ENCODE measurements around the gene ZNF185. TPM values are rescaled to one million over a fixed set of nuclear protein-coding genes. Genes with fewer than 3 reads are reported as not detected.

Gene ZNF185
- total RNA-seq, 2 donors from 2014 or later: 13.5 to 20.7 TPM

DNA sequence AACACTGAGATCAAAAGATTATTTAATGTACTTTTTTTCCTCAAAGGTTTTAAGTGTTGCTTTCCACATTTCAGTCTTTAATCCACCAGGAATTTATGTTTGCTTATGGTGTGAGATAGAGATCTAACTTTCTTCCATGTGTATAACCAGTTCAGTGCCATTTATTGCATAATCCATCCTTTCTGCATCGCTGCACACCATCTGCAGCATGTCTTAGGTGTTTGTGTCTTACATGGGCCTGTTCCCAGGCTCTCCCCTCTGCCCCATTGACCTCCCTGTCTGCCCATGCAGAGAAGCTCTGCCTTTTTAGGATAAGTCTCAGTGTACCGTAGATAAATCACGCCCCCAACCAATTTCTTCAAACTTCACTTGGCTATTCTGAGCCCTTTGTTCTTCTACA lies 36.8 kb upstream of the ZNF185 start:
- H3K27ac Mint-ChIP-seq: no peak overlapping the region
- H3K27ac ChIP-seq (ENCODE audit: low read depth, low read length): no peak overlapping the region
- no peaks in the 10 kb centered on the region for H3K27me3 ChIP-seq (ENCODE audit: control insufficient read depth, insufficient read depth, low read length, poor library complexity, severe bottlenecking)
- H3K4me3 ChIP-seq (ENCODE audit: low read length): no peak overlapping the region
- peaks cover 45% of the 10 kb centered on the region for H3K9me3 Mint-ChIP-seq
- H3K4me1 ChIP-seq (ENCODE audit: control insufficient read depth, insufficient read depth, low read length): no peaks in the 10 kb centered on the region
- peaks cover 36% of the 10 kb centered on the region for H3K36me3 ChIP-seq (ENCODE audit: control insufficient read depth, insufficient read depth, low read length)
- 82 to 100% methylated on average over 1 to 3 of the region's 3 CpGs for WGBS, 2 experiments (ENCODE audit: insufficient coverage in 1 of 2, insufficient read length in 1 of 2)
- TF ChIP-seq, protein P1, sequence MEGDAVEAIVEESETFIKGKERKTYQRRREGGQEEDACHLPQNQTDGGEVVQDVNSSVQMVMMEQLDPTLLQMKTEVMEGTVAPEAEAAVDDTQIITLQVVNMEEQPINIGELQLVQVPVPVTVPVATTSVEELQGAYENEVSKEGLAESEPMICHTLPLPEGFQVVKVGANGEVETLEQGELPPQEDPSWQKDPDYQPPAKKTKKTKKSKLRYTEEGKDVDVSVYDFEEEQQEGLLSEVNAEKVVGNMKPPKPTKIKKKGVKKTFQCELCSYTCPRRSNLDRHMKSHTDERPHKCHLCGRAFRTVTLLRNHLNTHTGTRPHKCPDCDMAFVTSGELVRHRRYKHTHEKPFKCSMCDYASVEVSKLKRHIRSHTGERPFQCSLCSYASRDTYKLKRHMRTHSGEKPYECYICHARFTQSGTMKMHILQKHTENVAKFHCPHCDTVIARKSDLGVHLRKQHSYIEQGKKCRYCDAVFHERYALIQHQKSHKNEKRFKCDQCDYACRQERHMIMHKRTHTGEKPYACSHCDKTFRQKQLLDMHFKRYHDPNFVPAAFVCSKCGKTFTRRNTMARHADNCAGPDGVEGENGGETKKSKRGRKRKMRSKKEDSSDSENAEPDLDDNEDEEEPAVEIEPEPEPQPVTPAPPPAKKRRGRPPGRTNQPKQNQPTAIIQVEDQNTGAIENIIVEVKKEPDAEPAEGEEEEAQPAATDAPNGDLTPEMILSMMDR (conservative IDR thresholded peaks at IDR 0.05): no peak
- no peak overlapping the region for H3K4me3 Mint-ChIP-seq
- peaks cover 45% of the 10 kb centered on the region for H3K36me3 Mint-ChIP-seq (ENCODE audit: low read depth)
- H3K9me3 ChIP-seq (ENCODE audit: control insufficient read depth, low read length): no peaks in the 10 kb centered on the region
- no peaks in the 10 kb centered on the region for H3K4me1 Mint-ChIP-seq
- no peak for DNase-seq
- H3K27me3 Mint-ChIP-seq (ENCODE audit: insufficient read depth): no peaks in the 10 kb centered on the region
- no peak overlapping the region for H3K9ac ChIP-seq (ENCODE audit: extremely low read depth, low read length, poor library complexity, severe bottlenecking)

DNA sequence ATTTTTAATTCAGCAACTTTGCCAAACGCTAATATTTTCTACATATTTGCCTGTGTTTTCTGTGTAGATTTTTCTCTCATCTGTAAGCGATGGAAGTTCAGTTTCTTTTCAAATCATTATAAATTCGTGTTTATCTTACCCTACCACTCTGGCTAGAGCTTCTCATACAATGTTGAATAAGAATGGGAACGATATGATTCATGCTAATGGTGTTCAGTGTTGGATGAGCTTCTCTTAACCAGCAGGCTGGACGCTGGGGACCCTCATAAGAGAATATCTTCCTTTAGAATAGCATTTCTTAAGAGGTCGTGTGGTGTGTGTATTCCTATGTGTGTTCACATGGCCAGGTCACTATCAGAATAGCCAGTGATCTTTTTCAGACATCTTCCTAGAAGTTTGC lies 36.0 kb upstream of the ZNF185 start:
- Histone ChIP-seq H3K9me3 (ENCODE audit: control insufficient read depth, low read length) (no peaks in the 10 kb centered on the region), H3K9ac (ENCODE audit: extremely low read depth, low read length, poor library complexity, severe bottlenecking) (no peak overlapping the region), H3K36me3 (ENCODE audit: control insufficient read depth, insufficient read depth, low read length) (peaks cover 32% of the 10 kb centered on the region), H3K27me3 (ENCODE audit: control insufficient read depth, insufficient read depth, low read length, poor library complexity, severe bottlenecking) (no peaks in the 10 kb centered on the region), H3K4me3 (ENCODE audit: low read length) (no peak overlapping the region), H3K4me1 (ENCODE audit: control insufficient read depth, insufficient read depth, low read length) (no peaks in the 10 kb centered on the region), H3K27ac (ENCODE audit: low read depth, low read length) (no peak overlapping the region)
- Mint-ChIP-seq H3K27me3 (ENCODE audit: insufficient read depth) (no peaks in the 10 kb centered on the region), H3K4me3 (no peak overlapping the region), H3K4me1 (no peaks in the 10 kb centered on the region), H3K9me3 (peaks cover 51% of the 10 kb centered on the region), H3K36me3 (ENCODE audit: low read depth) (peaks cover 45% of the 10 kb centered on the region), H3K27ac (no peak overlapping the region)
- WGBS, 2 experiments (ENCODE audit: insufficient coverage in 1 of 2, insufficient read length in 1 of 2): 93 to 100% methylated on average over 2 to 4 of the region's 6 CpGs
- DNase-seq: no peak
- TF ChIP-seq, protein P1 (conservative IDR thresholded peaks at IDR 0.05): no peak

GRCh38 chrX:152865232-152865920 lies 32.5 kb upstream of the ZNF185 start:
- peaks cover 59% of the 10 kb centered on the region for H3K9me3 Mint-ChIP-seq
- H3K9me3 ChIP-seq (ENCODE audit: control insufficient read depth, low read length): no peaks in the 10 kb centered on the region
- H3K4me3 Mint-ChIP-seq: no peak overlapping the region
- DNase-seq: no peak
- H3K27ac Mint-ChIP-seq: no peak overlapping the region
- no peaks in the 10 kb centered on the region for H3K27me3 ChIP-seq (ENCODE audit: control insufficient read depth, insufficient read depth, low read length, poor library complexity, severe bottlenecking)
- H3K36me3 Mint-ChIP-seq (ENCODE audit: low read depth): peaks cover 50% of the 10 kb centered on the region
- whole genome bisulfite sequencing, 2 experiments (ENCODE audit: insufficient coverage in 1 of 2, insufficient read length in 1 of 2): 83 to 91% methylated on average over 1 to 17 of the region's 17 CpGs
- no peaks in the 10 kb centered on the region for H3K27me3 Mint-ChIP-seq (ENCODE audit: insufficient read depth)
- no peaks in the 10 kb centered on the region for H3K4me1 Mint-ChIP-seq
- H3K9ac ChIP-seq (ENCODE audit: extremely low read depth, low read length, poor library complexity, severe bottlenecking): no peak overlapping the region
- H3K4me3 ChIP-seq (ENCODE audit: low read length): no peak overlapping the region
- H3K27ac ChIP-seq (ENCODE audit: low read depth, low read length): no peak overlapping the region
- TF ChIP-seq, protein P1 (conservative IDR thresholded peaks at IDR 0.05): no peak
- H3K36me3 ChIP-seq (ENCODE audit: control insufficient read depth, insufficient read depth, low read length): peaks cover 27% of the 10 kb centered on the region
- no peaks in the 10 kb centered on the region for H3K4me1 ChIP-seq (ENCODE audit: control insufficient read depth, insufficient read depth, low read length)

All from endodermal cell (in vitro differentiated cells).